Measurements from ENCODE around the gene TTC23L. TPM values are rescaled to one million over a fixed set of nuclear protein-coding genes. Genes with fewer than 3 reads are reported as not detected.
"Not testable (repeated sequence)": the region's sequence is repeated elsewhere in the genome, so short reads cannot be mapped to it uniquely, and the experiment has no call there.

The TTC23L gene
- total RNA-seq, 2 donors from 2014 or later = 0.74 TPM; not detected in 1

DNA sequence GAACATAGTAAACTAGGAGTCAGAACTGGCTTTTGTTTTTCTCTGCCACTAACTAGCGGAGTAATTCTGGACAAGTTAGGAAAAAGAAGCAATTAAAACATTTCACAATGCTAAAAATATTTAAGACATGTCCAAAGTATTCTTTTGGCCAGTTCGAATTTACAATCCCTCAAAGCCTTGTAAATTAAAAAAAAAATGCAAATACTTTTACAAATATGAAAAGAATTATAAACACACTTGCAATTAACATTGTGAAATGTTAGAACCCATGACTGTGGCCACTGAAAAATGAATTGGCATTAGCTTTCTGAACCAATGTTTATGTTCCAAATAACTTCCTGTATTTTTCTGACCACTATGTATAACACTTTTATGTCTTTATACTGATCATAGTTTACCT is 74.1 kb downstream of the TTC23L start:
- intact Hi-C loops (cut with DNase I) = no loop called here
- DNase-seq (ENCODE audit: low spot score) = no peak

- intact Hi-C loops (cut with DNase I) = no loop called here
Measured at GRCh38 chr5:34914671-34915138, 75.7 kb downstream of the TTC23L start.

DNA sequence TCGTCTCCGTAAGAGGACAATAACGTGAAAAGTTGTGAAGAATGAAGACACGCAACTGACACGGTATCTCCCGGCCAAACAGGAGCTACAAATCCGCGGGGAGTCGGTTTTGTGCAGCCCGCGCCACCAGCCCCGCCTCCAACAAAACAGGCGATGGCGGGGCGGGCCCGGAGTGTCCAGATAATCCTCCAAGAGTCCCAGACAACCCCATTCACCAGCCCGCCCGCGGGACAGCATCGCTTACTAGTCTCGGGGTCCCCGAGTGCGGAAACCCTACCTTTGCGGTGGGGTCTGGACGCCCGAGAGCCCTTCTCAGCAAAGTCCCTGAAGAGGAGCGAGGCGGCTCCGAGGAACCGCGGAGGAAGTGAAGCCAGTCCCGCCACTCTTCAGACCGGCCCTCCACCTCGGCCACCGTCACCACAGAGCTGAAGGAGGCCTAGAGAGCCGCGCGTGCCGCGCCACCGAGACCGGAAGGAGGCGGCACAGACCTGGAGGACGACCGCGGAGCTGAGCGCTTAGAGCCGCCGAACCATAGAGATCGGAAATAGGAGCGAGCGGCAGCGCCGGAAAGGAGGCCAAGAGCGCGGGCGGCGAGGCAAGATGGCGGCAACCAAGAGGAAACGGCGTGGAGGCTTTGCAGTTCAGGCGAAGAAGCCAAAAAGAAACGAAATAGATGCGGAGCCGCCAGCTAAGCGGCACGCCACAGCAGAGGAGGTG is 76.3 kb downstream of the TTC23L start, which contains the start of the genes BRIX1 and RAD1:
Gene BRIX1, plus strand, starts transcription at position 573 of the 717 bp plus-strand sequence. Its CDS starts 28 bp downstream, at position 601.
Gene RAD1, minus strand, starts transcription at position 366 of the 717 bp plus-strand sequence. CDS start 612 bp downstream, outside the sequence.
- peak; percentile 100 for DNase-seq (ENCODE audit: low spot score)
- intact Hi-C loops (cut with DNase I) = no loop called here

More at GRCh38 chr5:34914671-34915138, 75.7 kb downstream of the TTC23L start:
- DNase-seq (ENCODE audit: low spot score) = no peak

- intact Hi-C loops (cut with DNase I) = no loop called here
- no peak for DNase-seq (ENCODE audit: low spot score)
Measured at GRCh38 chr5:34915856-34916192, 76.9 kb downstream of the TTC23L start.

GRCh38 chr5:34916518-34916917 is 77.6 kb downstream of the TTC23L start:
- no peak for DNase-seq (ENCODE audit: low spot score)
- intact Hi-C loops (cut with DNase I) = no loop called here

- DNase-seq (ENCODE audit: low spot score) = no peak
- intact Hi-C loops (cut with DNase I) = no loop called here
Measured at GRCh38 chr5:34918025-34918424, 79.1 kb downstream of the TTC23L start.

DNA sequence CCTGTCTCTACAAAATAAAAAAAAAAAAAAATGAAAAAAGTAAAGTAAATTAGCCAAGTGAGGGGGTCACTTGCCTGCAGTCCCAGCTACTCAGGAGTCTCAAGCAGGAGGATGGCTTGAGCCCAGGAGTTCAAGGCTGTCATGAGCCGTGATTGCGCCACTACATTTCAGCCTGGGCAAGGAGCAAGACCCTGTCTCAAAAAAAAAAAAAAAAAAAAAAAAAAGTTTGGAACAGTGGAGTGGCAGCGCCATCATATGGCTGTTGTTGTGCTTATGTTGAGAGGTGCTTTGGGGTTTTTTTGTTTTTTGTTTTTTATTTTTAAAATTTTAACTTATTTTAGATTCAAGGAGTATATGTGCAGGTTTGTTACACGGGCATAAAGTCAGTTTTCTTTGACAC is 80.1 kb downstream of the TTC23L start:
- intact Hi-C loops (cut with DNase I) = no loop called here

DNA sequence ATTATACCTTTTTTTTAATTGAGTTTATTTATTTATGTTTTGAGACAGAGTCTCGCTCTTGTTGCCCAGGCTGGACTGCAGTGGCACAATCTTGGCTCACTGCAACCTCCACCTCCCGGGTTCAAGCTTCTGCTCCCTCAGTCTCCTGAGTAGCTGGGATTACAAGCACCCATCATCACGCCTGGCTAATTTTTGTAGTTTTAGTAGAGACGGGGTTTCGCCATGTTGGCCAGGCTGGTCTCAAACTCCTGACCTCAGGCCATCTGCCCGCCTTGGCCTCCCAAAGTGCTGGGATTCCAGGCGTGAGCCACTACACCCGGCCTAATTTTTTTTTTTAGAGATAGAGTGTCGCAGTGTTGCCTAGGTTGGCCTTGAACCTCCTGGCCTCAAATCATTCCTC is 84.3 kb downstream of the TTC23L start:
- DNase-seq (ENCODE audit: low spot score); intact Hi-C loops (cut with DNase I): not testable (repeated sequence)

More for the DNA sequence above, 80.1 kb downstream of the TTC23L start:
- no peak for DNase-seq (ENCODE audit: low spot score)

- no peak for DNase-seq (ENCODE audit: low spot score)
- intact Hi-C loops (cut with DNase I) = no loop called here
Measured at GRCh38 chr5:34923694-34924461, 84.9 kb downstream of the TTC23L start.

- DNase-seq (ENCODE audit: low spot score) = no peak
Measured at GRCh38 chr5:34924462-34924765, 85.5 kb downstream of the TTC23L start.

GRCh38 chr5:34926318-34926888 is 87.4 kb downstream of the TTC23L start:
- DNase-seq (ENCODE audit: low spot score) = no peak
- intact Hi-C loops (cut with DNase I) = no loop called here

More at GRCh38 chr5:34924462-34924765, 85.5 kb downstream of the TTC23L start:
- intact Hi-C loops (cut with DNase I) = no loop called here

DNA sequence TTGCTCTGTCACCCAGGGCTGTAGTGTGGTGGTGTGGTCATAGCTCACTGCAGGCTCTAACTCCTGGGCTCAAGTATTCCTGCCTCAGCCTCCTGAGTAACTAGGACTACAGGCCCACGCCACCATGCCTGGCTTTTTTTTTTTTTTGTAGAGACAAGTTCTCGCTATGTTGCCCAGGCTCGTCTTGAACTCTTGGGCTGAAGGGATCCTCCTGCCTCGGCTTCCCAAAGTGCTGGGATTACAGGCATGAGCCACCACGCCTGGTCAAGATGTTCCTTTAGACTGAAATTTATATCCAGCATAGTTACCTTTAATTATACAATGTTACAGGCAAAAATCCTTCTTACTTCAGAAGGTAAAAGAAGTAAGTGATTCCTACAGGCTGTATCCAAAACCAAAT is 88.8 kb downstream of the TTC23L start:
- no peak for DNase-seq (ENCODE audit: low spot score)
- intact Hi-C loops (cut with DNase I) = no loop called here

GRCh38 chr5:34928267-34928666 is 89.3 kb downstream of the TTC23L start:
- intact Hi-C loops (cut with DNase I) = no loop called here
- no peak for DNase-seq (ENCODE audit: low spot score)

- peak; percentile 99 for DNase-seq (ENCODE audit: low spot score)
- intact Hi-C loops (cut with DNase I) = no loop called here
Measured at GRCh38 chr5:34929134-34929719, 90.3 kb downstream of the TTC23L start, which contains the start of gene DNAJC21. TSS of gene DNAJC21 (plus strand) at chr5:34929559. CDS start at chr5:34929820, 261 bp downstream.

DNA sequence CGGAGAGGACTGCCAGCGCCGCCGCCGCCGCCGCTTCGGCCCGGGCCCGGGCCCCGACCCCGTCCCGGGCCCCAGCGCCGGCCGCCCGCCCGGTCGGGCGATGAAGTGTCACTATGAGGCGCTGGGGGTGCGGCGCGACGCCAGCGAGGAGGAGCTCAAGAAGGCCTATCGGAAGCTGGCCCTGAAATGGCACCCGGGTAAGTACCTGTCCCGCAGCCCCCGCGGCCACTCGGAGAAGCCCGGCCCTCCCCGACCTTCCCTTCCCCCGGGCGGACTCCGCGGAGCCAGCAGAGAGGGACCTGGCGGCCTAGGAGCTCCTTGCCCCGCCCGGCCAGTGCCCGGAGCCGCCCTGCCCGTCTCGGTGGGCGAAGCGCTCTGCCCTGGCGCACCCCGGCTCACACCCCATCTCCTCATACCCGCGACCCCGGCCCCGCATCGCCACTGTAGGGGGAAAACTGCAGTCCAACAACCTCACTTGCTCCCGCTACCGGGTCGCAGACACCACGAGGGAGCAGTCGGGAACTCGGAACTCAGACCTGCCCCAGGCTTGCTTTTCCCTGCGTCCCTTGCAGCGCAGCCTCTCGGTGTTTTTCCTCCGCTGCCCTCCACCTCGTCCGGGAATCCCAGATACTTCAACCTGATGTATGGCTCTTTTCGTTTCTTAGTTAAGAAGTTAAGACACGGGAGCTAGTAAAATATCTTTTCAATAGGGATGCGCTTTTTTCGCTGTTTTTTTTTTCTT is 90.9 kb downstream of the TTC23L start:
- DNase-seq (ENCODE audit: low spot score) = peak; percentile 96
- intact Hi-C loops (cut with DNase I) = no loop called here

- intact Hi-C loops (cut with DNase I) = no loop called here
- DNase-seq (ENCODE audit: low spot score) = no peak
Measured at GRCh38 chr5:34930462-34930844, 91.5 kb downstream of the TTC23L start.

GRCh38 chr5:34930870-34931269 is 91.9 kb downstream of the TTC23L start:
- no peak for DNase-seq (ENCODE audit: low spot score)
- intact Hi-C loops (cut with DNase I) = no loop called here

DNA sequence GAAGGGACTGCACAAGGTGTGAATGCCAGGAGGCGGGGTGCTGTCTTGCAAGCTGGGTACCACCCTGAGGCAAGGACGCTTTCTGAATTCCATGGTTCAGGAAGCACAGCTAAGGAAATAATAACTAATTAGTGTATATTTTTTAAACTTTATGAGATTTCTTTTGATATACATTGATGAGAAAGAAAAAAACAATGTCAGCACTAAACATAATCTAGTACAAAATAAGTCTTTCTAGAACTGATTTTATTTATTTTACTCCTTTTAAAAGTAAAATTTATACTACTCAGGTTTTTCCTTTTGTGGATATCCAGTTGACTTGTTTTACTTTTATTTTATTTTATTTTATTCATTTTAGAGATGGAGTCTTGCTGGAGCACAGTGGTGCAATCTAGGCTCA is 94.0 kb downstream of the TTC23L start:
- no peak for DNase-seq (ENCODE audit: low spot score)
- intact Hi-C loops (cut with DNase I) = no loop called here

DNA sequence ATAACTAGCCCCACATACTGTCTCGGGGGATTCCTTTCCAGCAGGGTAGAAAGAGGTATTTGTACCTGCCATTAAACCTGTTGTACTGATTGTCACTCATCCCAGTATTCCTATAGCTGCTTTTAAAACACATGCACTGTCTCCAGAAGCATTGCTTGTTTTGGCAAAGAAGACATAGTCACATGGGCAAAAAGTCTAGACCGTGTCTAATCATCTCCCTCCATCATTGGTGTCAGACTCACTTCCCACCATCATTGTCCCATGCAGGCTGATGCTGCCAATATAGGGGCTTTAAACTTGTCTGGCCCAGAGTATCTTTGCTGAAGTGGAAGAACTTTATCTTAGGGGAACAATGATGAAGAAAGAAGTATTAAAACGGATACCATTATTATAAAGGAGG is 103.0 kb downstream of the TTC23L start:
- intact Hi-C loops (cut with DNase I) = loop anchor here in 1 of 2 donors (5.0 kb wide), 1 partner anchor 855 kb away; no protein-coding TSS in a partner anchor
- DNase-seq (ENCODE audit: low spot score) = no peak
